Hepatocyte (in vitro differentiated cells): ENCODE results near the gene NCOR2.

Experiments
- CTCF ChIP-seq: fragments of 200-600 bp; sonication (generic); IDR thresholded peaks from 2 replicates; pipeline ENCODE4 v1.5.1; 2016; ENCODE audit warnings: antibody characterized with exemption, mild to moderate bottlenecking; ENCODE audit not compliant: poor library complexity
- EZH2 ChIP-seq: fragments of 200-600 bp; sonication (generic); IDR thresholded peaks from 2 replicates; pipeline ENCODE4 v1.6.1; 2016; ENCODE audit warnings: antibody characterized with exemption, mild to moderate bottlenecking, borderline replicate concordance

- TF ChIP-seq CTCF (no peak), EZH2 (no peak)
Observed at GRCh38 chr12:124608450-124608870, 41.0 kb upstream of the NCOR2 start.
